A549 treated with CpdA at 1 μM for 4 hours (cell line): ENCODE measurements around the gene MRPL57. TPM values are rescaled to one million over a fixed set of nuclear protein-coding genes. Genes with fewer than 3 reads are reported as not detected.

ENCODE experiments used
- total RNA-seq: library from RNA; stranded (reverse); fragments of 200-300 nt; extraction: Qiagen RNA extraction; gene quantifications from 5 replicates; pipeline ENCODE4 v1.2.3, GENCODE V29; 2022; ENCODE audit warnings: low read depth

Gene MRPL57
- total RNA-seq: 19.0 to 26.4 TPM (median 24.9 TPM) in 5 replicates

DNA sequence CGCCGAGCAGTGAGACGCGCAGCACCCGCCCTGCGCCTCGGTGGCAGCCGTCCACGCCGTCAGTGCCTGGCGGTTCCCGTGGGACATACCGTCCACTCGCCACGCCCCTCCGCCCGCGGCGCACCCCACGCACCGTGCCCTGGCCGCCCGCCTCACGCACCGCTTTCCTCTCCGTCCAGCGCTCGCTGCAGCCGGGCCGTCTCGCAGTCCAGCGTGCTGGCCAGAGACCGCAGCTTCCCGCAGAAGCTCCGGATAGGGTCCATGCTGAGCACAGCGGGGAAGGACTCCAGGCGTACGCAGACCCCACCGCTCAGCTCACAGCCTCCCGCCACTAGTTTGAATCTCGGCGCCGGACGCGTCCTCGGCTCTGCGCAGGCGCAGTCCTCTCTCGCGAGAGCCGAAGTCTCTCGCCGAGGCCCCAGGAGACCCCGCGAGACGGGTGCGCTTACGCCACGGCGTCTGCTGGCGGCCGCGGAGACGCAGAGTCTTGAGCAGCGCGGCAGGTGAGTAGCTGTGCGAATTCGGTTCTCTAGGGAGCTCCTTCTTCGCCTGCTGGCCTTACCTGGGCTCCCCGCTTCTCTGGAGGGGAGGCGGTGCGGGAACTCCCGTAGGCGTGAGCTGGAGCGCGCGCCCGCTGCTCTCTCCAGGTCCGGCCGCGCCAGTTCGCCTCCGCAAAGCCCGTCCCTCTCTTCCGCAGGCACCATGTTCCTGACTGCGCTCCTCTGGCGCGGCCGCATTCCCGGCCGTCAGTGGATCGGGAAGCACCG is at the start of gene MRPL57, which contains the start of gene SKA3:
TSS of gene MRPL57 (plus strand) at position 444 of the 767 bp plus-strand sequence. CDS start at position 703, 259 bp downstream.
TSS of gene SKA3 (minus strand) at position 338 of the 767 bp plus-strand sequence. CDS start at position 263, 75 bp downstream.

Other genes with a start within 250 kb of the MRPL57 start
- 6.8 to 8.0 TPM (median 7.6 TPM) in 5 replicates for gene LATS2, start 115.1 kb upstream of the MRPL57 start, total RNA-seq
- gene SAP18, start 36.5 kb upstream of the MRPL57 start, total RNA-seq: 105 to 183 TPM (median 149 TPM) in 5 replicates
- 13.2 to 14.7 TPM (median 14.3 TPM) in 5 replicates for gene SKA3, start 106 bp upstream of the MRPL57 start, total RNA-seq